PC-9 (cell line): ENCODE results near the gene HOXC6.

Experiments used
- EZH2 ChIP-seq: fragments of 200-600 bp; sonication (generic); IDR thresholded peaks from 2 replicates; pipeline ENCODE4 v1.8.0; 2017; ENCODE audit warnings: antibody characterized with exemption, low read depth
- TF ChIP-seq, protein P1 (sequence below): fragments of 200-600 bp; sonication (generic); conservative IDR thresholded peaks from 2 replicates; pipeline ENCODE4 v1.6.1; 2017; ENCODE audit warnings: mixed run types, antibody characterized with exemption, mild to moderate bottlenecking, moderate library complexity

DNA sequence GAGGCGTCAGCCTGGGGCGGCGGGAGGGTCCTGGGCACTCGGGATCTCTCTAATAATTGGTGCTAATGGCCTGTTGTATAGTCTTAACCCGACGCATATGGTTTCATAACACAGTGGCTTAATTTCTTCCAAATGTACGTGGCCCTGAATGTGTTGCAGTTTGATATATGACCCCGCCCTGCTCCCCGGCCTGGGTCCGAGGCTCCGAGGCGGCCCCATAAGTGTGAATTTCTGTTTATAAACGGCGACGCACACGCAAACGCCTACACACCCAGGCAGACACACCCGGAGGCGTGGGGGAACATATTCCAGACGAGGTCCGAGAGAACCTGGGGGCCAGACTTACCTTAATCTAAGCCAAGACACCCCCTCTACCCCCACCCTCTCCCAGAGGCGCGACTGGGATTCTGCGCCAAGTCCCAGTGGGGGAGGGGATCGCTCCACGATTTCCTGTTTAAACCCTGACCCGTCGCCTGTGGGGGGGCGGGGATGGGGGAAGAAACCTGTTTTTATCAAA is 9.7 kb upstream of the HOXC6 start:
- TF ChIP-seq, protein P1, sequence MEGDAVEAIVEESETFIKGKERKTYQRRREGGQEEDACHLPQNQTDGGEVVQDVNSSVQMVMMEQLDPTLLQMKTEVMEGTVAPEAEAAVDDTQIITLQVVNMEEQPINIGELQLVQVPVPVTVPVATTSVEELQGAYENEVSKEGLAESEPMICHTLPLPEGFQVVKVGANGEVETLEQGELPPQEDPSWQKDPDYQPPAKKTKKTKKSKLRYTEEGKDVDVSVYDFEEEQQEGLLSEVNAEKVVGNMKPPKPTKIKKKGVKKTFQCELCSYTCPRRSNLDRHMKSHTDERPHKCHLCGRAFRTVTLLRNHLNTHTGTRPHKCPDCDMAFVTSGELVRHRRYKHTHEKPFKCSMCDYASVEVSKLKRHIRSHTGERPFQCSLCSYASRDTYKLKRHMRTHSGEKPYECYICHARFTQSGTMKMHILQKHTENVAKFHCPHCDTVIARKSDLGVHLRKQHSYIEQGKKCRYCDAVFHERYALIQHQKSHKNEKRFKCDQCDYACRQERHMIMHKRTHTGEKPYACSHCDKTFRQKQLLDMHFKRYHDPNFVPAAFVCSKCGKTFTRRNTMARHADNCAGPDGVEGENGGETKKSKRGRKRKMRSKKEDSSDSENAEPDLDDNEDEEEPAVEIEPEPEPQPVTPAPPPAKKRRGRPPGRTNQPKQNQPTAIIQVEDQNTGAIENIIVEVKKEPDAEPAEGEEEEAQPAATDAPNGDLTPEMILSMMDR = no peak
- TF ChIP-seq EZH2 = no peak
